CD4-positive, alpha-beta memory T cell (primary cell): ENCODE data around the gene SNAP47. TPM values are rescaled to one million over a fixed set of nuclear protein-coding genes. Genes with fewer than 3 reads are reported as not detected.

Experiments
- CTCF ChIA-PET: fragments of 350-600 bp; sonication (Branson Sonifier 250); formaldehyde crosslinking; loops from one replicate; lab custom pipeline; 2021; ENCODE audit warnings: inconsistent platforms; ENCODE audit not compliant: partially characterized antibody; lab: Charles Lee
- POLR2A ChIA-PET: fragments of 350-600 bp; sonication (Branson Sonifier 250); formaldehyde crosslinking; loops from one replicate; lab custom pipeline; 2021; ENCODE audit not compliant: partially characterized antibody; lab: Charles Lee
- DNase-seq, 5 donors: peaks; one replicate each; pipeline versions ENCODE4 v3.0.0 to v3.0.0-alpha.2; 2020 to 2022; ENCODE audit warnings: mixed read lengths in 1 of 5
- H3K27ac ChIP-seq: one replicate; pipeline ENCODE4 v1.7.0; 2013; ENCODE audit warnings: low read depth, low read length
- H3K27me3 ChIP-seq: 2 replicates; pipeline ENCODE4 v1.7.0; 2013; ENCODE audit warnings: mild to moderate bottlenecking, low read length, moderate library complexity; ENCODE audit not compliant: insufficient read depth
- H3K36me3 ChIP-seq: 2 replicates; pipeline ENCODE4 v1.7.0; 2013; ENCODE audit warnings: mild to moderate bottlenecking, low read length, moderate library complexity; ENCODE audit not compliant: insufficient read depth
- H3K4me1 ChIP-seq: 2 replicates; pipeline ENCODE4 v1.7.0; 2013; ENCODE audit warnings: mild to moderate bottlenecking, low read length, moderate library complexity; ENCODE audit not compliant: insufficient read depth
- H3K4me3 ChIP-seq, 2 donors: one replicate each; pipeline ENCODE4 v1.7.0; 2013; ENCODE audit warnings: low read length in 2 of 2, mild to moderate bottlenecking in 1 of 2
- H3K9me3 ChIP-seq, 2 donors: one replicate each; pipeline ENCODE4 v1.7.0; 2013; ENCODE audit warnings: low read length in 2 of 2, control low read depth in 1 of 2; ENCODE audit not compliant: control insufficient read depth in 1 of 2
- H3K27ac Mint-ChIP-seq, 7 donors: one replicate each; pipeline ENCODE4 v1.8.0; 2020 to 2021; ENCODE audit warnings: mixed read lengths in 7 of 7, mild to moderate bottlenecking in 6 of 7, inconsistent platforms in 3 of 7, moderate library complexity in 3 of 7
- H3K27me3 Mint-ChIP-seq, 2 donors: one replicate each; pipeline ENCODE4 v1.8.0; 2020 to 2021; ENCODE audit warnings: mixed read lengths in 2 of 2
- H3K36me3 Mint-ChIP-seq, 2 donors: one replicate each; pipeline ENCODE4 v1.8.0; 2020 to 2021; ENCODE audit warnings: mixed read lengths in 2 of 2, inconsistent platforms in 1 of 2, mild to moderate bottlenecking in 1 of 2
- H3K4me1 Mint-ChIP-seq, 4 donors: one replicate each; pipeline ENCODE4 v1.8.0; 2020 to 2021; ENCODE audit warnings: mixed read lengths in 4 of 4, mild to moderate bottlenecking in 1 of 4
- H3K4me3 Mint-ChIP-seq, 8 donors: one replicate each; pipeline ENCODE4 v1.8.0; 2020 to 2021; ENCODE audit warnings: mixed read lengths in 8 of 8, mild to moderate bottlenecking in 7 of 8, moderate library complexity in 6 of 8, inconsistent platforms in 3 of 8
- H3K9me3 Mint-ChIP-seq, 8 donors: one replicate each; pipeline ENCODE4 v1.8.0; 2020 to 2021; ENCODE audit warnings: mixed read lengths in 8 of 8, mild to moderate bottlenecking in 5 of 8, inconsistent platforms in 3 of 8, moderate library complexity in 1 of 8
- intact Hi-C: fragments of 100-400 bp; cut with micrococcal nuclease; formaldehyde crosslinking; loops from one replicate; pipeline ENCODE4 v1.15.1; 2023
- polyA plus RNA-seq, 2 donors: library from polyadenylated mRNA; unstranded; fragments of 300-500 nt; fragmentation: Illumina TruSeq; gene quantifications; one replicate each; pipeline ENCODE4 v1.2.3, GENCODE V29; 2021
- total RNA-seq, 2 experiments: library from RNA; stranded (reverse); gene quantifications; one replicate each; pipeline ENCODE4 v1.2.3, GENCODE V29; 2021

SNAP47 gene
- total and polyA plus RNA-seq, 4 experiments from 2014 or later = 27.0 to 53.6 (median 38.5) TPM

- ChIA-PET CTCF (interaction anchor here (4.2 kb wide), 1 partner anchor 25 kb away, joined by 43 read pairs; no protein-coding TSS in a partner anchor), POLR2A (interaction anchor here (1.3 to 3.4 kb wide), 3 partner anchors 15 to 81 kb away, joined by 6 to 38 read pairs (median 15); no protein-coding TSS in a partner anchor)
- peak overlapping the region in 1 of 2 donors; percentile 62 for H3K4me3 ChIP-seq
- DNase-seq = no peak
- Mint-ChIP-seq H3K4me3 (peak overlapping the region; percentile 79 to 93 (median 84)), H3K4me1 (peaks cover 13 to 46% (median 22%) of the 10 kb centered on the region in 4 donors), H3K27ac (peak overlapping the region in 5 of 7 donors; percentile 47 to 86 (median 75)), H3K27me3 (no peaks in the 10 kb centered on the region), H3K9me3 (no peaks in the 10 kb centered on the region), H3K36me3 (no peaks in the 10 kb centered on the region)
- intact Hi-C loops = loop anchor here (2.0 to 5.0 kb wide), 3 partner anchors 55 to 378 kb away; partner anchors contain the start of genes IBA57, JMJD4 and SNAP47
- H3K27ac ChIP-seq = peak overlapping the region; percentile 47
- H3K9me3 ChIP-seq = no peaks in the 10 kb centered on the region
- no peaks in the 10 kb centered on the region for H3K27me3 ChIP-seq
- no peaks in the 10 kb centered on the region for H3K36me3 ChIP-seq
- H3K4me1 ChIP-seq = peaks cover 28% of the 10 kb centered on the region
Measured at GRCh38 chr1:227789084-227790033, 54.1 kb downstream of the SNAP47 start.

DNA sequence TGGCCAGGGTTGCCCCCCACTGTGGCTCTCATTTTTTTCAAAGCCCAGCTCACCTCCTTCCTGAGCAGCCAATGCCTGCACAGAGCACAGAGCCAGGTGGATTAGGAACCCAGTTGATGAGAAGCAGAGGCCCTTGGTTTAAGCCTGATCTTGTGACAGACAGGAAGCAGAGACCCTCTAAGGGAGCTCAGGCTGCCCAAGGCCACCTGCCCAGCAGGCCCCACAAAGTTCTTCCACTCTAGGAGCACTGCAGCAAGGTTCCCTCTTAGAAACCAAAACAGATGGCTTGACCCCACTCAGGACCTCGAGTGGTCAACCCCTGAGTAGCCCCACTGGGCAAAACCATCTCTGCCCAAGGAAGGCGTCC is 54.8 kb downstream of the SNAP47 start:
- intact Hi-C loops = no loop called here
- H3K27ac ChIP-seq = no peak overlapping the region
- H3K4me1 Mint-ChIP-seq = peaks cover 13 to 46% (median 22%) of the 10 kb centered on the region in 4 donors
- ChIA-PET CTCF (interaction anchor here (4.2 kb wide), 1 partner anchor 26 kb away, joined by 43 read pairs; no protein-coding TSS in a partner anchor), POLR2A (interaction anchor here (1.0 to 3.4 kb wide), 4 partner anchors 16 to 80 kb away, joined by 3 to 38 read pairs (median 10); no protein-coding TSS in a partner anchor)
- peak overlapping the region in 1 of 7 donors; percentile 22 for H3K27ac Mint-ChIP-seq
- H3K4me1 ChIP-seq = peaks cover 28% of the 10 kb centered on the region
- H3K4me3 ChIP-seq = no peak overlapping the region
- no peak overlapping the region for H3K4me3 Mint-ChIP-seq
- peaks cover 0 to 2% of the 10 kb centered on the region in 2 donors for H3K27me3 Mint-ChIP-seq
- H3K36me3 ChIP-seq = no peaks in the 10 kb centered on the region
- no peaks in the 10 kb centered on the region for H3K9me3 ChIP-seq
- no peaks in the 10 kb centered on the region for H3K27me3 ChIP-seq
- DNase-seq = no peak
- H3K36me3 Mint-ChIP-seq = no peaks in the 10 kb centered on the region
- H3K9me3 Mint-ChIP-seq = no peaks in the 10 kb centered on the region

- Histone ChIP-seq H3K36me3 (no peaks in the 10 kb centered on the region), H3K4me1 (peaks cover 28% of the 10 kb centered on the region), H3K27me3 (no peaks in the 10 kb centered on the region), H3K4me3 (no peak overlapping the region), H3K27ac (no peak overlapping the region), H3K9me3 (no peaks in the 10 kb centered on the region)
- DNase-seq = no peak
- Mint-ChIP-seq H3K36me3 (no peaks in the 10 kb centered on the region), H3K4me1 (peaks cover 12 to 41% (median 21%) of the 10 kb centered on the region in 4 donors), H3K9me3 (no peaks in the 10 kb centered on the region), H3K4me3 (peak overlapping the region in 2 of 8 donors; percentile 57 to 60), H3K27me3 (peaks cover 0 to 2% of the 10 kb centered on the region in 2 donors), H3K27ac (peak overlapping the region in 4 of 7 donors; percentile 10 to 82 (median 52))
- intact Hi-C loops = no loop called here
- ChIA-PET CTCF (no interaction called here), POLR2A (interaction anchor here (1.0 kb wide), 1 partner anchor 25 kb away, joined by 3 read pairs; no protein-coding TSS in a partner anchor)
Measured at GRCh38 chr1:227790868-227791267, 55.6 kb downstream of the SNAP47 start.

DNA sequence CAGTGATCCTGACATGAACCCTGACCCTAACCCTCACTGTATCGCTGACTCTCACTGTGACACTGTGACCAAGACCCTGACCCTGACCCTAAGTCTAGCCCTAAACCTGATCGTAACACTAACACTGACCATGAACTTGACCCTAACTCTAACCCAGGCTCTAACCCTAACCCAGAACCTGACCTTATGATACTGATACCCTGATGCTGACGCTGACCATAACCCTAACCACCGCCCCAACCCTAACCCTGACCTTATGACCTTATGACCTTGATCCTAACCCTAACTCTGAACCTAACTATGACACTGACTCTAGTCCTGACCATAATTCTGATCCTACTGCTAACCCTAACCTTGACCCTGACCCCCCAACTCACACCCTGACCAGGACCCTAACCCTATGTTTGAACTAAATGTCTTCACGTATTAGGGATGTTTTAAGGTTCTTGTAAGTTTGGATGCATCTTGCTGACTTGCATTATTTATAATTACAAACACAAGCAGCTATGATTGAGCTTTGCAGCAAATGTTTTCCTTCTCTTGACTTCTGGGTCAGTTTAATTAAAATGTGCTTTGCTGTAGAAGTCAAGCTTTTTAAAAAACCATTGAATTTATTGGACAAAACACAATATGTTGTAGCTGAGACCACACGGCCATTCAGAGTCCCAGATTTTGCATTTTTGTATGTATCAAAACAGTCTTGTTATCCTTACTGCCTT is 56.3 kb downstream of the SNAP47 start:
- intact Hi-C loops = no loop called here
- Histone ChIP-seq H3K4me3 (no peak overlapping the region), H3K4me1 (peaks cover 23% of the 10 kb centered on the region), H3K27ac (no peak overlapping the region), H3K36me3 (no peaks in the 10 kb centered on the region), H3K9me3 (no peaks in the 10 kb centered on the region), H3K27me3 (no peaks in the 10 kb centered on the region)
- ChIA-PET CTCF (no interaction called here), POLR2A (no interaction called here)
- DNase-seq = no peak
- H3K36me3 Mint-ChIP-seq = no peaks in the 10 kb centered on the region
- H3K27ac Mint-ChIP-seq = peak overlapping the region in 6 of 7 donors; percentile 0 to 71 (median 45)
- peaks cover 8 to 37% (median 17%) of the 10 kb centered on the region in 4 donors for H3K4me1 Mint-ChIP-seq
- H3K9me3 Mint-ChIP-seq = no peaks in the 10 kb centered on the region
- H3K27me3 Mint-ChIP-seq = peaks cover 0 to 2% of the 10 kb centered on the region in 2 donors
- H3K4me3 Mint-ChIP-seq = peak overlapping the region in 1 of 8 donors; percentile 55

DNA sequence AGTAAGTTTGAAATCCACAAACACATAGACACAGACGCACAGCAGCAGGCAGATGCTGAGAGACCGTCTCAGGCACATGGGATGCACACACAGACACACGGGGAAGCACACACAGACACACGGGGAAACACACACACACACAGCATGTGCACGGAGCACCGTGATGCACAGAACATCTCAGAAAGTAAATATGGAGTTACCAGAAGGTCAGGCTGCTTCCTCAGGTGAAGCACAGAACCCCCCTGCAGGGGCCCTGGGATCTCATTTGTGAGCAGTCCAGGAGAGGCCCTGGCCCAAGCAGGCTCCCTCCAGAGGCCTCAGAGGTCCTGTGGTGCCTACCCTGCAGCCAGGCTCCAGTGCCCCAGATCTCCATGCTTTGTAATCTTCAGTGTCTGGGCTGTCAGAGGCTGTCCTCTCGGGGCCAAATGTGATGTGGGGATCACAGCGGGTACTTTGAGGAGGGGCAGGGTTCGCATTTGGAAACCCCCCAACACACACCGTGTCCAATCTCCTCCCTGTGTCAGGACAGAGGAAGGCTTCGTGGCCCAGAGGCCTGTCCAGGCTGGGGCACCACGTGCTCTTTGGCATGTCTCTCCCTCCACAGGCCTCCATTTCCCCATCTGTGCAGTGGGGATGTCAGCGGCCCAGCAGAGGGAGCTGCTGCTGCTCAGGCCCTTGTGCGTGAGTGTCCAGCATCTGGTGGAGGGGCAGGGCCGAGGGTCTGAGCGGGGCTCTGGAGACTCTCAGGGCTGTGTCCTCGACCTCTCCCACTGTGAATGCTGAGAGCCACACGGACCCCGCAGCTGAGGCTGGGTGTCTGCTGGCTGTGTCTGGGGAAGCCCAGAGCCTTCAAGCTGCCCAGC is 57.2 kb downstream of the SNAP47 start:
- POLR2A ChIA-PET = interaction anchor here (1.0 kb wide), 1 partner anchor 31 kb away, joined by 3 read pairs; no protein-coding TSS in a partner anchor
- DNase-seq = no peak
- H3K4me1 Mint-ChIP-seq = peaks cover 4 to 28% (median 11%) of the 10 kb centered on the region in 4 donors
- intact Hi-C loops = no loop called here
- Histone ChIP-seq H3K27me3 (no peaks in the 10 kb centered on the region), H3K27ac (no peak overlapping the region), H3K4me1 (peaks cover 14% of the 10 kb centered on the region), H3K9me3 (no peaks in the 10 kb centered on the region), H3K4me3 (no peak overlapping the region), H3K36me3 (no peaks in the 10 kb centered on the region)
- no peaks in the 10 kb centered on the region for H3K36me3 Mint-ChIP-seq
- H3K27me3 Mint-ChIP-seq = peaks cover 0 to 2% of the 10 kb centered on the region in 2 donors
- H3K9me3 Mint-ChIP-seq = no peaks in the 10 kb centered on the region
- CTCF ChIA-PET = interaction anchor here (1.6 kb wide), 1 partner anchor 47 kb away, joined by 3 read pairs; no protein-coding TSS in a partner anchor
- no peak overlapping the region for H3K4me3 Mint-ChIP-seq
- H3K27ac Mint-ChIP-seq = peak overlapping the region in 1 of 7 donors; percentile 45
